Activated CD8-positive, alpha-beta T cell treated with anti-CD3 and anti-CD28 coated beads for 36 hours (primary cell): Measurements from ENCODE around the gene IP6K1. TPM values are rescaled to one million over a fixed set of nuclear protein-coding genes. Genes with fewer than 3 reads are reported as not detected.

Source experiments
- ATAC-seq: fragments of 200-7000 bp; cut with Tn5 transposase; one replicate; pipeline ENCODE4 v1.10.0; 2021; ENCODE audit warnings: mild to moderate bottlenecking, moderate library complexity
- CTCF ChIA-PET: fragments of 350-600 bp; sonication (Branson Sonifier 250); formaldehyde crosslinking; loops from one replicate; lab custom pipeline; 2021; ENCODE audit warnings: antibody characterized with exemption; lab: Charles Lee
- POLR2A ChIA-PET: fragments of 350-600 bp; sonication (Branson Sonifier 250); formaldehyde crosslinking; loops from one replicate; lab custom pipeline; 2021; ENCODE audit warnings: antibody characterized with exemption; lab: Charles Lee
- DNase-seq: peaks from one replicate; pipeline ENCODE4 v3.0.0-alpha.2; 2020
- H3K27ac Mint-ChIP-seq: one replicate; pipeline ENCODE4 v1.8.0; 2021; ENCODE audit warnings: mild to moderate bottlenecking, mixed read lengths
- H3K27me3 Mint-ChIP-seq: one replicate; pipeline ENCODE4 v1.8.0; 2021; ENCODE audit warnings: mixed read lengths
- H3K36me3 Mint-ChIP-seq: one replicate; pipeline ENCODE4 v1.8.0; 2021; ENCODE audit warnings: low read depth, mixed read lengths
- H3K4me1 Mint-ChIP-seq: one replicate; pipeline ENCODE4 v1.8.0; 2021; ENCODE audit warnings: low read depth, mixed read lengths
- H3K4me3 Mint-ChIP-seq: one replicate; pipeline ENCODE4 v1.8.0; 2021; ENCODE audit warnings: mild to moderate bottlenecking, moderate library complexity, mixed read lengths
- H3K9me3 Mint-ChIP-seq: one replicate; pipeline ENCODE4 v1.8.0; 2021; ENCODE audit warnings: mixed read lengths
- intact Hi-C: fragments of 100-400 bp; cut with micrococcal nuclease; formaldehyde crosslinking; loops from one replicate; pipeline ENCODE4 v1.10.0; 2022
- total RNA-seq, 2 experiments: library from RNA; stranded (reverse); gene quantifications; one replicate each; pipeline ENCODE4 v1.2.3, GENCODE V29; 2021
- TF ChIP-seq, protein P1 (sequence below): fragments of 200-600 bp; IDR thresholded peaks from one replicate; pipeline ENCODE4 v1.8.0; 2022; ENCODE audit warnings: antibody characterized with exemption, mild to moderate bottlenecking

IP6K1 gene
- total RNA-seq, 2 experiments from 2014 or later = 23.5 to 24.2 TPM

DNA sequence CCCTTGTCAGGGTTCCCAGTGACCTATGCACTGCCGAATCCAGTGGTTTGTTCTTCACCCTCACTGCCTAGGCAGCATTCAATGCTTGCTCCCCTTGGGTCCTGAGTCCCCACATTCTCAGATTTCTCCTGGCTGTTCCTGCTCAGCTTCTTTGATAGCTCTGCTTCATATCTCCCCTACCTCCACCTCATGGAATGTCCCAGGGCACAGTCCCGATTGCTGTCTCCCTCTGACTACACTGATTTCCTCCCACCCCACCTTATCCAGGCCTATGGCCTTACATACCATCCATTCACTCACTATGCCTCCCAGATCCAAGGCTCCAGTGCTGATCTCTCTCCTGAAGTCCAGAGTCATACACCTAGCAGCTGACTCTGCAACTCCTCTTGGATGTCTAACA lies 14.8 kb upstream of the IP6K1 start:
- peaks cover 20% of the 10 kb centered on the region for H3K4me1 Mint-ChIP-seq
- intact Hi-C loops = loop anchor here (5.0 kb wide), 1 partner anchor 106 kb away; no protein-coding TSS in a partner anchor
- POLR2A ChIA-PET = interaction anchor here (0.6 to 6.0 kb wide), 4 partner anchors 15 to 535 kb away, joined by 3 to 37 read pairs (median 4); partner anchors contain the start of gene IP6K1

DNA sequence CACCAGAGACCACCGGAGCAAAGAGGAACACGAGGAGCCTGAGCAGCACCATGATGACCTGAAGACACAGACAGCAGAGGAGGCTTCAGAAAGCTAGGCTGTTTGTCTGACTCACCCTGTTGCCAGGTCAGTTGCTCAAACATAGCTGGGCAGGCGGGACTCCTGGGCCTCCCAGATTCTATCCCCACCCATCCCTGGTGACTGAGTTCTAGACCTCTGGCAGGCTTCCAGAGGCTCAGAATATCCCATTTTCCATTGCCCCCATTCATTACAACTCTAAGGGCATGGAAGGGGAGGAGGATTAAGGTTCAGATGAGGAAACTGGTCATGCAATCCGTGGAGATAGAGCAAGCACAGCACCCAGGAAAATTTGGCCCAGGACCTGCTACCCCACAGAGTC lies 13.4 kb upstream of the IP6K1 start, which contains the start of gene CDHR4:
Gene CDHR4 (minus strand): TSS at position 113 of the 400 bp plus-strand sequence. CDS start 61 bp downstream, at position 52.
- TF ChIP-seq, protein P1, sequence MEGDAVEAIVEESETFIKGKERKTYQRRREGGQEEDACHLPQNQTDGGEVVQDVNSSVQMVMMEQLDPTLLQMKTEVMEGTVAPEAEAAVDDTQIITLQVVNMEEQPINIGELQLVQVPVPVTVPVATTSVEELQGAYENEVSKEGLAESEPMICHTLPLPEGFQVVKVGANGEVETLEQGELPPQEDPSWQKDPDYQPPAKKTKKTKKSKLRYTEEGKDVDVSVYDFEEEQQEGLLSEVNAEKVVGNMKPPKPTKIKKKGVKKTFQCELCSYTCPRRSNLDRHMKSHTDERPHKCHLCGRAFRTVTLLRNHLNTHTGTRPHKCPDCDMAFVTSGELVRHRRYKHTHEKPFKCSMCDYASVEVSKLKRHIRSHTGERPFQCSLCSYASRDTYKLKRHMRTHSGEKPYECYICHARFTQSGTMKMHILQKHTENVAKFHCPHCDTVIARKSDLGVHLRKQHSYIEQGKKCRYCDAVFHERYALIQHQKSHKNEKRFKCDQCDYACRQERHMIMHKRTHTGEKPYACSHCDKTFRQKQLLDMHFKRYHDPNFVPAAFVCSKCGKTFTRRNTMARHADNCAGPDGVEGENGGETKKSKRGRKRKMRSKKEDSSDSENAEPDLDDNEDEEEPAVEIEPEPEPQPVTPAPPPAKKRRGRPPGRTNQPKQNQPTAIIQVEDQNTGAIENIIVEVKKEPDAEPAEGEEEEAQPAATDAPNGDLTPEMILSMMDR = no peak
- POLR2A ChIA-PET = interaction anchor here (1.4 to 1.8 kb wide), 2 partner anchors 9 to 13 kb away, joined by 4 to 5 read pairs; partner anchors contain the start of gene IP6K1
- intact Hi-C loops = loop anchor here (5.0 kb wide), 1 partner anchor 108 kb away; no protein-coding TSS in a partner anchor

More for the DNA sequence above, 14.8 kb upstream of the IP6K1 start:
- Mint-ChIP-seq H3K4me3 (no peak overlapping the region), H3K9me3 (no peaks in the 10 kb centered on the region), H3K27me3 (peaks cover 2% of the 10 kb centered on the region), H3K27ac (no peak overlapping the region), H3K36me3 (no peaks in the 10 kb centered on the region)
- CTCF ChIA-PET = interaction anchor here (1.5 to 20.5 kb wide), 5 partner anchors 11 to 100 kb away, joined by 3 to 412 read pairs (median 12); partner anchors contain the start of gene UBA7
- ATAC-seq = no peak
- TF ChIP-seq, protein P1 = no peak
- no peak for DNase-seq

DNA sequence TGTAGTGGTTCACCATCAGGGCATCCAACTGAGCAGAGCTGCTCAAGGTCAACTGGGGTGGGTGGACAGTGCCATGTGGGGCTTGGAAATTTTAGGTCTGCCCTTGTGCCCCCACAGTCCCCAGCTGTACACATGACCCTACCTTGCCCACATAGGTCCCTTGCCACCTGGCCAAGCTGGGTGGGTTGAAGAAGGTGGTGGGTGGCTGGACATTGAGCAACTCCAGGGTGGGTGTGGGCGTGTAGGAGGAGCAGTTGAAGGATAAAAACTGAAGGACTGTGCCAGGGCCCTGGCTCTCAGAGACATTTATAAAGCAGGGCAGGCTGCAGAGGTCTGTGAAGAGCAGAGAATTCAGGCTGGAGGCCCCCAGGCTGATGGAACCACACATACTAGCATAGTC lies 12.8 kb upstream of the IP6K1 start:
- ATAC-seq (no peak), DNase-seq (no peak)
- Mint-ChIP-seq H3K36me3 (no peaks in the 10 kb centered on the region), H3K4me3 (no peak overlapping the region), H3K27me3 (peaks cover 2% of the 10 kb centered on the region), H3K4me1 (peaks cover 5% of the 10 kb centered on the region), H3K27ac (no peak overlapping the region), H3K9me3 (no peaks in the 10 kb centered on the region)
- intact Hi-C loops = no loop called here
- TF ChIP-seq, protein P1 = no peak
- POLR2A ChIA-PET = interaction anchor here (1.4 to 1.8 kb wide), 2 partner anchors 9 to 13 kb away, joined by 4 to 5 read pairs; partner anchors contain the start of gene IP6K1
- CTCF ChIA-PET = interaction anchor here (0.9 to 20.5 kb wide), 2 partner anchors 11 to 40 kb away, joined by 3 to 412 read pairs; no protein-coding TSS in a partner anchor

More for the DNA sequence above, 13.4 kb upstream of the IP6K1 start, which contains the start of gene CDHR4:
- no peak for DNase-seq
- Mint-ChIP-seq H3K27ac (no peak within 1 kb of the TSS), H3K9me3 (no peaks in the 10 kb centered on the region), H3K4me3 (no peak within 1 kb of the TSS), H3K4me1 (peaks cover 7% of the 10 kb centered on the region), H3K27me3 (peaks cover 2% of the 10 kb centered on the region), H3K36me3 (no peaks in the 10 kb centered on the region)
- CTCF ChIA-PET = interaction anchor here (0.9 to 20.5 kb wide), 2 partner anchors 12 to 40 kb away, joined by 3 to 412 read pairs; no protein-coding TSS in a partner anchor
- no peak for ATAC-seq

DNA sequence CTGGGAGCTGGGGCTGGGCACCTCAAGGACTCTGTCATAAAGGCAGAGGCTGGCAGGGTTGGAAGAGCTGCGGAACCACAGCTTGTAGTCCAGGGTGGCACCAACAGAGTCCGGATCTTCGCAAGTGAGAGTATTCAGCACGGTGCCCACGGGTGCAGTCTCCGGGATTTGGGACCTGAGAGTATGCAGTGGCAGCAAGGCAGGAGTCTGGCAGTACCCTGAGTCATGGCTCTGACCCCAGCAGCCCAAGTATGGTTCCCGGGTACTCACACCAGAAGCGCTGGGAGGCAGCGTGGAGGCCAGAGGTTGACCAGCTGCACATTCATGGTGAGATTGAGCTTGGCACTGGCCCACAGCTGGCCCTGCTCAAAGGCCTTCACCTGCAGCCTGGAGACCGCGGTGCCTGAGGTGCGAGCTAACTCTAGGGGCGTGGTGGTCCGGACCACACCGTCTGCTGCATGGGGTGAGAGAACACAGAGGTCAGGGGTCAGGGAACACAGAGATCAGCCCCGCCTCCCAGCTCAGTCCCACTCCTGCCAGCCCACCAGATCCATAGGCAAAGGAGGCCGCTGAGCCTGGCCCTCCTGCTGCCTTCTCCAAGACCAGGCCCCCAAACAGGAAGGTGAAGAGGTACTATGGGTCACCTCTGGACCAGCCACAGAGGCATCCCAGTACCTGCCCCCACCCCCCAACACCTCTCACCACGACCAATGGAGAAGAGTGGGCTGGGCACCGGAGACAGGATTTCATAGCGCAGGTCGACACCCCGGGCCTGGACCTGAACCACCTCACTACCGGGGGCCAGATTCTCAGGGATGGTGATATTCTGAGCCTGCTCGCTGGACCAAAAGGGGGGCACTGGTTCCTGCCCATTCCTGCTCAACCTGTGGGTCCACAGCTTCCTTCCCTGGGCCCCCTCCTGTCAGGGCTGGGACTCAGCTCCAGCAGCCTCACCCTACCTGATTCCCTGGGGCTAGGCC lies 8.9 kb upstream of the IP6K1 start:
- no peaks in the 10 kb centered on the region for H3K9me3 Mint-ChIP-seq
- TF ChIP-seq, protein P1 = no peak
- ChIA-PET CTCF (interaction anchor here (1.1 to 1.8 kb wide), 2 partner anchors 13 to 44 kb away, joined by 4 to 6 read pairs; no protein-coding TSS in a partner anchor), POLR2A (no interaction called here)
- H3K4me1 Mint-ChIP-seq = peaks cover 1% of the 10 kb centered on the region
- no peak for DNase-seq
- H3K36me3 Mint-ChIP-seq = no peaks in the 10 kb centered on the region
- H3K27ac Mint-ChIP-seq = no peak overlapping the region
- no peak overlapping the region for H3K4me3 Mint-ChIP-seq
- ATAC-seq = no peak
- intact Hi-C loops = no loop called here
- H3K27me3 Mint-ChIP-seq = no peaks in the 10 kb centered on the region
